ENCODE results near the gene RUNX1.

RUNX1 gene

DNA sequence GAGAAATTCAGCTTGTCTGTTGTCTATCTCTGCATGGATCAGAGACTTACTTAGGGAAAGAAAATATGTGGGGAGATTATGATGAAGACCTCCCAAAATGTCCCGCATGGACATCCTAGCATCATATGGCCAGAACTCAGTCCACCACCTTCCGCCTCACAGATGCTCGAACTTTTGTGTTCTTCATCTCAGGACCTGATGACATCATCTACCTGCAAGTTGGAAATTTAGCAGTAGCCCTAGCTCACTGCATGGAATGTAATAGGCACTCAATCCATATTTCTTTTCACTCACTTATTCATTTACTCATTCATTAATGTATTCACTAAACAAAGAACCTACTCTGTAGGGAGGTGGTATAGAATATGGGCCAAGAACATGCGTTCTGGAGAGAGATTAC lies 283.5 kb downstream of the RUNX1 start:
- DNase-seq: no peak

DNA sequence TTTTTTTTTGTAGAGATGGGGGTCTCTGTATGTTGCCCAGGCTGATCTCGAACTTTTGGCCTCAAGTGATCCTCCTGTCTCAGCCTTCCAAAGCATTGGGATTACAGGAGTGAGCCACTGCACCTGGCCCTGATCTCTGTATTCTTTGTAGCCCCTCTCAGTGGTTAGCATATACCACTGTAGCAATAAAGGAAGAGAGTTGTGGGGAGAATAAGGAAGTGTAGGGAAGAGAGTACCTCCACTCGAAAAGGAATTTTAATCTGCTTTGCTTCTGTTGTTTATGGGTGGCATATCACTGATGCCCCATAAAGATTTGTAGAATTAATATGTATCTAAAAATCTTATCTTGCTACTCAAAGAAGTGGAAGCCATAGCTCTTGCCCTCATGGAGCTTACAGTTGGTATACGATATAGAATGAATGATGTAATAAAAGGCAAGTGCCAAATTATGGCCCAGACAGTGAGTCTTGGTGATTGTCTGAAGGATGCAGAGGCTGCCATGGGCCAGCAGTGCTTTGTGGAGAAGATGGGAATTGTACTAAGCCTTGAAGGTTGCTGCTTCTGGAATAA lies 284.3 kb downstream of the RUNX1 start:
- DNase-seq: no peak

DNA sequence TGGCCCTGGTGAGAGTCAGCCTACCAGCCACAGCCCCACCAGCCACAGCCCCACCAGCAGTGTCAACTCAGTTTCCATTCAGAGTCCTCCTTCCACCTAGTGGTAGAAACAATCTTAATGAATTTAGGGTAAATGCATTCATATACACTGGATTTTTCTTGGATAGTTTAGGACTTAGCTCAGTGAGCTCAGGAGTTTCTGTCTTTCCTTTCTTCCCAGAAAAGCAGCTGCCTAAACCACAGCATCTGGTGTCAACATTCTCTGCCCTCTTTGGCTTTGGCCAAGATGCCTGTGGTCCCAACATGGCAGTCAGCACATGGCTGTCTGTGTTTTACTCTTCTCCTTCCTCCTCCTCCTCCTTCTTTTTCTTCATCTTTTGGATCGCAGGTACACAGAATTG lies 286.3 kb downstream of the RUNX1 start:
- DNase-seq: no peak

DNA sequence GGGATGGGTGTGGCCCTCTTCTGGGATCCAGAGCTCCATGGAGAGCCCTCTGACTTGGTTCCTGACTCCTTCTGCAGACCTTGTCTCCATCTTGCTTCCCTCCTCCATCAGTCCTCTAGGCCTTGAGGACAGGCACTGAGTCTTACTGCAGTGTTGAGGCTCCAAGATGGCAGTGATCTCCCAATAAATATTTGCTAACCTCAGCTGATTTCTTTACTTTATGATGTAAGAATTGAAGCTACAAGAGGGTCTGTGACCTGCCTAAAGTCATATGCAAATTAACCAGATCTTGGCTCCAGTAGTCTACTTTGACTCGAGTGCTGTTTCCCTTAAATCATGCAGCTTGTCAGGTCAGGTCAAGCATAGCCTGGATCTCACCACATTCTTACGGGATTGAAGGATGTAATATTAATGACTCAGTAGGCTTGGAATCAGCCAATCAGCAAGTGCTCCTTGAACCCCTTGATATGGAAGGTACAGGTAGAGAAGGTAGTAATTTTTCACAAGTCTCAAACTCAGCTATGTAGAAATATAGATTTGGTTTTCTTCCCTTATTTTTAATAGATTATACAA lies 287.3 kb downstream of the RUNX1 start:
- no peak for DNase-seq

DNA sequence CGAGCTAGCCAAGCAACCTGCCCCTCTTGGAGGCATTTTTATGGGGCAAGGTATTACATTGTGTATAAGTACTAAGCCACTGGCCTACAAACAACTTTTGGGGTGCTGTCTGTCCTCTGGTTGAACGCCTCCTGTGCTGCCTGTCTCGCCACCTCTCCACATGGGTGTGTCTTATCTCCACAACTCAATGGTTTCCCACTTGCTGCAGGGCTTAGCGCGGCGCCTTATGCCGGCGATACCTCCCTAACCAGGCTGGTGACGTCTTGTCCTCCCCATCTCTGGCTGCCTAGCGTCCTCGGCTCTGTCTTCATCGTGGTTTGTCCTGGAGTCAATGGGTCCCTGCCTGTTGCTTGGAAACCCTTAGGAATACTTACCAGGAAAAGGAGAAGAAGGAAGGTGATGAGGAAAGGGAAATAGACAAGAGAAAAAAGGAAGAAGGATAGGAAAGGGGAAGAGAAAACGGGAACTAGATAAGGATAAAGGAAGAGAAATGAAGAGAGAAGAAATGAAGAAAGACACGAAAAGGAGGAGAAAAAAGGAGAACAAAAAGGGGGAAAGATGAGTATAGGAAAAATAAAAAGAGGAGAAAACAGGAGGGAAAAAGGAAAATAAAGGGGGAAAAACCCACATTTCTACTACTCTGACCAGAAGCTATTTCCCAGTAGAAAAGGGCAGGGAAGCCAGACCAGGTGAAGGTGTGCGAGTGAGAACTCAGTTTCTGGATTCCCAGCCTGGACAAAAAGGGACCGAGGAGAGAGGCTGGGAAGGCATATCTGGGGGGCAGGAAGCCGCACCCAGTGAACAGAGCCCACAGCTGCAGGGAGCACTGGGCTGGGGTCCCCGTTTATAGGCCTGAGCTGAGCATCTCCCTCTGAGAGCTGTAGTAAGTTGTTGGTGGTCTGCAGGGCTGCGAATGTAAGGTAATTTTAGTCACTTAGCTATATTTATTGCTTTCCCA lies 294.1 kb downstream of the RUNX1 start:
- DNase-seq: no peak

DNA sequence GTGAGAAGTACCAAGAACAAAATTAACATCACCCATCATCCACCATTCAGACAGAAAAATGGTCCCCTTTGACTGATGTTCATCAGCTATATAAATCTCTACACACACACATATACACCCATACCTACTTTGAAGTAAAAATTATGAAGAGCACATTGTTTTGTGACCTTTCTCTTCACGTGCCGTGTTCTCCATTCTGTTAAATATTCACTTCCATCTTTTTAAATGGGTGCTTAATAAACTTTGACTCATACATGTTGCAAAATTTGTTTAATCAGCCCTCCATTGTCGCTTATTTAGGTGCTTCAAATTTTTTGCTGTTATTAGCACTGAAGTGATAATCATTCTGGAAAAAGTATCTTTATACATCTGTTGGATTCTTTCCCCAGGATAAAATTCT lies 300.2 kb downstream of the RUNX1 start:
- DNase-seq: no peak

DNA sequence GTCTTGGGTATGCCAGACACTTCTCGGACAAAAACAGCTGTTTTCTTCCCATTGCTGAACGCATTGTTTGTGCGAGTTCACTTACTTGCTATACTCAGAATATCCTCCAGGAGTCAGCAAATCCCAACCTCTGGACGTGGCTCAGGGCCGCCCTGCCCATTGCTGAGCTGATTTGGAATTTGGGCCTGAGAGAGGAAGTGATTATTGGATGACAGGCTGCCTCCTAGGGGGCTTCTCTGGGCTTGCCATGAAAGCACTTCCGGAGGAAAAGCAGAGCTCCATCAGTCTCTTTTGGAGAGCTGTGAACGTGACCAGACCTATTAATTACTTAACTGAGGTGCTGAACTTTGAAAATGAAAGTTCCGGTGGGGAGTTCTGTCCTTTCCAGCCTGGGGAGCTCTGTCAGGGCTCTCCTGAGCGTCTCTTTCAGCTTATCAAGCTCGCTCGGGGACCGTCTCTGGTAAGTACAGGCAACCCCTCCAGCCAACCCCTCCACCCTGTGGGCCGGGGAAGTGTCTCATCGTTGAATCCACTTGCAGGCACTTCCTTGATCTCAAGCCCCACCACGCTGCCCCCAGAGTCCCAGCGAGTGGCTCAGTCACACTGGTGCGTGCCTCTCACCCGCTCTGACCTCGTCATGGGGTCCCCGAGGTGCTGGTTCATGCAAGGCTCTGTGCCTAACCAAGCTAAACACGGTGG lies 303.4 kb downstream of the RUNX1 start:
- DNase-seq: peak; percentile 46

DNA sequence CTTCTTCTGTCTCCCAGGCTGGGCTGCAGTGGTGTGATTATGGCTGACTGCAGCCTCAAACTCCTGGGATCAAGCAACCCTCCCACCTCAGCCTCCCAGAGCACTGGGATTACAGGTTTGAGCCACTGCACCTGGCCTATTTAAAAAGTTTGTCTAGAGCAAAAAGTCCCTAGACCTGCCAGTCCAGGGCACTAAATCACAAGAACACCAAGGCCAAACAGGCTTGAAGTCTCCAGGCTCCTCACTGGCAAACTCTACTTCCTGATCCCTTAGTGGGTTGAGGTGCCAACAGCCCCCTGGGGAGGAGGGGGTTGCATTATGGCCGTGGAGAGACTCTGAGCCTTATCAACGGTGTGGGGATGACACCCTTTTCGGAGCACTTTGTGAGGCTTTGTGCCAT lies 304.3 kb downstream of the RUNX1 start:
- DNase-seq: no peak

DNA sequence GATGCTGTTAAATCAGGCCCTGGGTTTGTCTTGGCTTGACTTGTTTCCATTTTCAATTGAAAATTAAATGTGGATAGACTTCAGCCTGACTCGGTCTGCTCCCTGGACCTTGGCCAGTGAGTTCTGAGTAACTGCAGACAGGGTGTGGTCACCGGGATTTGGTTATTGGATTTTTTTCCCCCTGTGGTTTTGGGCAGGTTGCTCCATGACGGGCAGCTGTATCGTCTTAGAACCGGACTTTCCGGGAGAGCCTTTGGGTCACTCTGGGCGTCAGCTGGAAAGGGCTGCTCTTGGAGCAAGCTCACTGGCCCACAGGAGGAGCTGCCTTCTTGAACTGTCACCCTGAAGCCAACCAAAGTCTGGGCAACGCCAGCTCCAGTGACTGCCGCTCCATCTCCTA lies 305.3 kb downstream of the RUNX1 start:
- no peak for DNase-seq

DNA sequence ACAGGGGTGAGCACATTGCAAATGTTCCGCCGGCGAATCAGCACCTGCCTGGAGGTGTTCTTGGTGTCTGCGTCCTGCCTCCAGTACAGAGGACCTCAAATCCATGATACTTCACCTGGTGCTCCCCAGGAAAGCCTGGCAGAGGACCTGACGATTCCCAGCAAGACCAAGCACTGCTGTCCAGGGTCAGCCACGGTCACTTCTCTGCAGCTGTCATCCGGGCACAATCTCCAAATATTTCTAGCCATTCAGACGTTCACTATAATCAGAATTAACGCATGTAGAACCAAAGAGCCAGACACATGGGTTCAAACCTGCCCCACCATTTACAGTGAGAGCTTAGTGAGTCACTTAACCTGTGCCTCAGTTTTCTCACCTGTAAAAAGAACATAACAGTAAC lies 305.8 kb downstream of the RUNX1 start:
- no peak for DNase-seq

DNA sequence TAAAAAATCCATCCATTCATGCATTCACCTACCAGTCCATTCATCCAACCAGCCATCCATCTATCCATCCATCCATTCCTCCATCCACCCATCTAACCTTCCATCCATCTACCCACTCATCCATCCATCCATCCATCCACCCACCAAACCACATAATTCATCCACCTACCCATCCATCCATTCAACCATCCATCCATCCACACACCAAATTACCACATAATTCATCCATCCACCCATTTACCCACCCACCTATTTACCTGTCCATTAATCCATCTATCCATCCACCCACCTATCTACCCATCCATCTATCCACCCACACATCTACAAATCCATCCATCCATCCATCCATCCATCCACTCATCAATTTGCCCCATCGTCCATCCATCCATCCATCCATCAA lies 308.9 kb downstream of the RUNX1 start:
- DNase-seq: no peak
